Left ventricle myocardium inferior (tissue), 1 donor: ENCODE measurements around the gene SSH2. TPM values are rescaled to one million over a fixed set of nuclear protein-coding genes. Genes with fewer than 3 reads are reported as not detected.

Experiments used
- DNase-seq: peaks from one replicate; pipeline ENCODE4 v3.0.0-alpha.2; 2020
- H3K27ac ChIP-seq: fragments of 200-600 bp; replicated peaks from 2 replicates; pipeline ENCODE4 v1.8.0; 2021
- H3K27me3 ChIP-seq: fragments of 200-600 bp; 2 replicates; pipeline ENCODE4 v1.8.0; 2021; ENCODE audit warnings: low read depth
- H3K36me3 ChIP-seq: fragments of 200-600 bp; 2 replicates; pipeline ENCODE4 v1.8.0; 2021
- H3K4me1 ChIP-seq: fragments of 200-600 bp; 2 replicates; pipeline ENCODE4 v1.8.0; 2021
- H3K4me3 ChIP-seq: fragments of 200-600 bp; 2 replicates; pipeline ENCODE4 v1.8.0; 2021; ENCODE audit warnings: mild to moderate bottlenecking, moderate library complexity
- H3K9me3 ChIP-seq: fragments of 200-600 bp; replicated peaks from 2 replicates; pipeline ENCODE4 v1.8.0; 2021
- CTCF ChIP-seq: fragments of 200-600 bp; IDR thresholded peaks from 2 replicates; pipeline ENCODE4 v1.8.0; 2021; ENCODE audit warnings: antibody characterized with exemption, mild to moderate bottlenecking, borderline replicate concordance
- intact Hi-C: fragments of 100-400 bp; cut with micrococcal nuclease; formaldehyde crosslinking; loops from one replicate; pipeline ENCODE4 v1.11.0; 2022
- total RNA-seq: library from RNA; stranded (reverse); fragmentation: NEBNext Ultra II Directional; extraction: Animal tissue kit (Norgen Biotek cat#: 25700); gene quantifications from one replicate; pipeline ENCODE4 v1.2.1, GENCODE V29; 2021
- donor health status: DM: no; HTN: yes; CAD: no; lungs with severe emphysema.

The SSH2 gene
- total RNA-seq, 1 donor from 2014 or later: 28.6 TPM

GRCh38 chr17:29592850-29593551 is 337.0 kb downstream of the SSH2 start, which contains the start of gene ANKRD13B:
Gene ANKRD13B (plus strand): TSS chr17:29593132. CDS start chr17:29593622, 490 bp downstream.
- DNase-seq: peak; percentile 58
- peaks cover 81% of the 10 kb centered on the region for H3K4me1 ChIP-seq
- TF ChIP-seq CTCF: no peak
- intact Hi-C loops: no loop called here
- H3K27me3 ChIP-seq: no peaks in the 10 kb centered on the region
- H3K4me3 ChIP-seq: peak within 1 kb of the TSS; percentile 95
- H3K9me3 ChIP-seq: no peaks in the 10 kb centered on the region
- H3K36me3 ChIP-seq: no peaks in the 10 kb centered on the region
- peak within 1 kb of the TSS; percentile 93 for H3K27ac ChIP-seq

GRCh38 chr17:29591737-29592608 is 338.1 kb downstream of the SSH2 start:
- H3K9me3 ChIP-seq: no peaks in the 10 kb centered on the region
- DNase-seq: peak; percentile 90
- intact Hi-C loops: no loop called here
- H3K36me3 ChIP-seq: no peaks in the 10 kb centered on the region
- peak; percentile 99 for TF ChIP-seq CTCF
- H3K27ac ChIP-seq: peak overlapping the region; percentile 93
- H3K4me1 ChIP-seq: peaks cover 81% of the 10 kb centered on the region
- H3K4me3 ChIP-seq: peak overlapping the region; percentile 95
- no peaks in the 10 kb centered on the region for H3K27me3 ChIP-seq

GRCh38 chr17:29591146-29591736 is 338.8 kb downstream of the SSH2 start:
- intact Hi-C loops: no loop called here
- peak overlapping the region; percentile 93 for H3K27ac ChIP-seq
- H3K4me3 ChIP-seq: peak overlapping the region; percentile 95
- no peaks in the 10 kb centered on the region for H3K36me3 ChIP-seq
- no peaks in the 10 kb centered on the region for H3K27me3 ChIP-seq
- H3K4me1 ChIP-seq: peaks cover 81% of the 10 kb centered on the region
- no peak for DNase-seq
- H3K9me3 ChIP-seq: no peaks in the 10 kb centered on the region
- TF ChIP-seq CTCF: no peak

GRCh38 chr17:29590411-29591145 is 339.4 kb downstream of the SSH2 start:
- no peaks in the 10 kb centered on the region for H3K36me3 ChIP-seq
- H3K9me3 ChIP-seq: no peaks in the 10 kb centered on the region
- peaks cover 81% of the 10 kb centered on the region for H3K4me1 ChIP-seq
- no peak for DNase-seq
- H3K27ac ChIP-seq: peak overlapping the region; percentile 93
- H3K27me3 ChIP-seq: no peaks in the 10 kb centered on the region
- TF ChIP-seq CTCF: no peak
- intact Hi-C loops: no loop called here
- H3K4me3 ChIP-seq: peak overlapping the region; percentile 95
